MM.1S (cell line): ENCODE data around the gene TRIM5.

ENCODE experiments used
- CTCF ChIP-seq: fragments of 300-600 bp; sonication (generic); IDR thresholded peaks from 2 replicates; pipeline ENCODE4 v1.5.1; 2016; ENCODE audit warnings: antibody characterized with exemption, low read length, mixed read lengths
- EZH2 ChIP-seq: fragments of 300-600 bp; sonication (generic); optimal IDR thresholded peaks from 2 replicates; pipeline ENCODE3; 2017; ENCODE audit warnings: low read depth, mild to moderate bottlenecking, antibody characterized with exemption, low read length, mixed read lengths
- EZH2phosphoT487 ChIP-seq: fragments of 300-600 bp; sonication (generic); IDR thresholded peaks from 2 replicates; pipeline ENCODE4 v1.6.1; 2018; ENCODE audit warnings: antibody characterized with exemption, low read length

DNA sequence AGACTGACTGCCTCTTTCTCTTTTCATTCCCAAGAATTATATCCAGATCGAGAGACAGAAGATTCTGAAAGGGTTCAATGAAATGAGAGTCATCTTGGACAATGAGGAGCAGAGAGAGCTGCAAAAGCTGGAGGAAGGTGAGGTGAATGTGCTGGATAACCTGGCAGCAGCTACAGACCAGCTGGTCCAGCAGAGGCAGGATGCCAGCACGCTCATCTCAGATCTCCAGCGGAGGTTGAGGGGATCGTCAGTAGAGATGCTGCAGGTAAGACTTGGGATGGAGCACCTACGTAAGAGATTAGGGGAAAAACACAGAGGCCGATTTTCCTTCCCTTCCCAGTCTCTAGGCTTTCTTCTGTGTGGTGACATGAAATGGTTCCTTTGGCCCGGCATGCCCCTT lies 13.4 kb upstream of the TRIM5 start:
- TF ChIP-seq CTCF (no peak), EZH2 (no peak), EZH2phosphoT487 (no peak)
